ENCODE measurements around the gene SLC9C2.
"Not testable (repeated sequence)": the region's sequence is repeated elsewhere in the genome, so short reads cannot be mapped to it uniquely, and the experiment has no call there.

SLC9C2 gene

GRCh38 chr1:173608503-173609216, 5.8 kb upstream of the SLC9C2 start:
- no peak for TF ChIP-seq CTCF (IDR thresholded peaks at IDR 0.05; ENCODE audit: extremely low read depth, insufficient read depth, missing control alignments)
- no peak for DNase-seq (ENCODE audit: low spot score)
- in situ Hi-C loops (cut with MboI; ENCODE audit: low pct_unique_long_range_greater_than_20kb, low sequenced_read_pairs, unreplicated experiment) = no loop called here

GRCh38 chr1:173601588-173601987, 1.3 kb downstream of the SLC9C2 start:
- DNase-seq (ENCODE audit: low spot score) = no peak
- in situ Hi-C loops (cut with MboI; ENCODE audit: low pct_unique_long_range_greater_than_20kb, low sequenced_read_pairs, unreplicated experiment) = no loop called here
- TF ChIP-seq CTCF (IDR thresholded peaks at IDR 0.05; ENCODE audit: extremely low read depth, insufficient read depth, missing control alignments) = no peak

GRCh38 chr1:173596097-173596825, 6.6 kb downstream of the SLC9C2 start:
- in situ Hi-C loops (cut with MboI; ENCODE audit: low pct_unique_long_range_greater_than_20kb, low sequenced_read_pairs, unreplicated experiment) = no loop called here
- DNase-seq (ENCODE audit: low spot score) = no peak
- no peak for TF ChIP-seq CTCF (IDR thresholded peaks at IDR 0.05; ENCODE audit: extremely low read depth, insufficient read depth, missing control alignments)

- DNase-seq (ENCODE audit: low spot score); in situ Hi-C loops (cut with MboI; ENCODE audit: low pct_unique_long_range_greater_than_20kb, low sequenced_read_pairs, unreplicated experiment): not testable (repeated sequence)
Observed at GRCh38 chr1:173591138-173591537, 11.7 kb downstream of the SLC9C2 start.

GRCh38 chr1:173590557-173590956, 12.3 kb downstream of the SLC9C2 start:
- in situ Hi-C loops (cut with MboI; ENCODE audit: low pct_unique_long_range_greater_than_20kb, low sequenced_read_pairs, unreplicated experiment) = no loop called here
- no peak for TF ChIP-seq CTCF (IDR thresholded peaks at IDR 0.05; ENCODE audit: extremely low read depth, insufficient read depth, missing control alignments)
- DNase-seq (ENCODE audit: low spot score) = no peak

GRCh38 chr1:173581383-173582079, 21.3 kb downstream of the SLC9C2 start:
- in situ Hi-C loops (cut with MboI; ENCODE audit: low pct_unique_long_range_greater_than_20kb, low sequenced_read_pairs, unreplicated experiment) = no loop called here
- no peak for DNase-seq (ENCODE audit: low spot score)
- TF ChIP-seq CTCF (IDR thresholded peaks at IDR 0.05; ENCODE audit: extremely low read depth, insufficient read depth, missing control alignments) = no peak

- in situ Hi-C loops (cut with MboI; ENCODE audit: low pct_unique_long_range_greater_than_20kb, low sequenced_read_pairs, unreplicated experiment) = no loop called here
- TF ChIP-seq CTCF (IDR thresholded peaks at IDR 0.05; ENCODE audit: extremely low read depth, insufficient read depth, missing control alignments) = no peak
- DNase-seq (ENCODE audit: low spot score) = no peak
Observed at GRCh38 chr1:173580658-173581057, 22.2 kb downstream of the SLC9C2 start.
